B cell (primary cell): ENCODE data around the gene ZNF296. TPM values are rescaled to one million over a fixed set of nuclear protein-coding genes. Genes with fewer than 3 reads are reported as not detected.
A peak's percentile ranks its signal among the peaks of the same experiment; 100 is the strongest.

Experiments
- ATAC-seq: fragments of 200-7000 bp; cut with Tn5 transposase; one replicate; pipeline ENCODE4 v1.10.0; 2021; ENCODE audit warnings: low read depth, mild to moderate bottlenecking, moderate number of reproducible peaks, moderate library complexity
- CTCF ChIA-PET: fragments of 350-600 bp; sonication (Branson Sonifier 250); formaldehyde crosslinking; loops from one replicate; lab custom pipeline; 2021; ENCODE audit warnings: antibody characterized with exemption, inconsistent platforms; lab: Charles Lee
- POLR2A ChIA-PET: fragments of 350-600 bp; sonication (Branson Sonifier 250); formaldehyde crosslinking; loops from one replicate; lab custom pipeline; 2021; ENCODE audit warnings: antibody characterized with exemption; lab: Charles Lee
- DNase-seq: peaks from one replicate; pipeline ENCODE4 v3.0.0; 2013
- H2AFZ ChIP-seq: 2 replicates; pipeline ENCODE4 v1.6.1; 2012; ENCODE audit warnings: mild to moderate bottlenecking, low read depth, low read length; ENCODE audit not compliant: insufficient read depth, poor library complexity, severe bottlenecking
- H3K27ac ChIP-seq, 2 donors: 1 replicate in 1 of 2; 2 replicates in 1 of 2; pipeline ENCODE4 v1.5.1; 2012 to 2013; ENCODE audit warnings: low read length in 2 of 2, mild to moderate bottlenecking in 2 of 2, moderate library complexity in 1 of 2
- H3K27me3 ChIP-seq, 4 experiments: fragments of 200-600 bp in 1 of 4; sonication (generic) in 1 of 4; replicated peaks in 1 of 4; 1 replicate in 2 of 4; 2 replicates in 2 of 4; pipeline versions ENCODE4 v1.6.1 to v1.7.0; 2013 to 2016; ENCODE audit warnings: low read length in 3 of 4, mild to moderate bottlenecking in 2 of 4, mixed read lengths in 1 of 4, moderate library complexity in 1 of 4; ENCODE audit not compliant: insufficient read depth in 4 of 4, control insufficient read depth in 3 of 4; ENCODE audit errors: control extremely low read depth in 1 of 4
- H3K36me3 ChIP-seq, 2 experiments: replicated peaks in 1 of 2; 1 replicate in 1 of 2; 2 replicates in 1 of 2; pipeline versions ENCODE4 v1.6.1 to v1.7.1; 2013; ENCODE audit warnings: low read length in 1 of 2; ENCODE audit not compliant: insufficient read depth in 2 of 2, control insufficient read depth in 1 of 2; ENCODE audit errors: control extremely low read depth in 1 of 2, extremely low read depth in 1 of 2
- H3K4me1 ChIP-seq, 2 donors: fragments of 200-600 bp in 1 of 2; sonication (generic) in 1 of 2; 1 replicate in 1 of 2; 2 replicates in 1 of 2; pipeline versions ENCODE4 v1.5.1 to v1.6.1; 2013 to 2017; ENCODE audit warnings: low read length in 2 of 2; ENCODE audit not compliant: control insufficient read depth in 2 of 2, insufficient read depth in 2 of 2
- H3K4me2 ChIP-seq: replicated peaks from 2 replicates; pipeline ENCODE3; 2012; ENCODE audit warnings: mild to moderate bottlenecking, low read depth, low read length; ENCODE audit not compliant: poor library complexity, severe bottlenecking
- H3K4me3 ChIP-seq, 5 experiments: fragments of 200-600 bp in 1 of 5; sonication (generic) in 1 of 5; 1 replicate in 3 of 5; 2 replicates in 2 of 5; pipeline versions ENCODE4 v1.5.1 to v1.7.0; 2011 to 2016; ENCODE audit warnings: low read length in 4 of 5, mild to moderate bottlenecking in 4 of 5, low read depth in 2 of 5, control low read depth in 1 of 5, moderate library complexity in 1 of 5; ENCODE audit not compliant: insufficient read depth in 1 of 5; ENCODE audit errors: control extremely low read depth in 1 of 5, extremely low read depth in 1 of 5
- H3K79me2 ChIP-seq: fragments of 200-600 bp; sonication (generic); one replicate; pipeline ENCODE4 v1.6.0; 2016; ENCODE audit warnings: low read length; ENCODE audit not compliant: control insufficient read depth, insufficient read depth
- H3K9ac ChIP-seq: fragments of 200-600 bp; sonication (generic); 2 replicates; pipeline ENCODE4 v1.6.1; 2017; ENCODE audit warnings: mild to moderate bottlenecking, low read length, moderate library complexity
- H3K9me3 ChIP-seq, 3 donors: one replicate each; pipeline versions ENCODE4 v1.6.1 to v1.7.1; 2013; ENCODE audit warnings: low read length in 2 of 3; ENCODE audit not compliant: control insufficient read depth in 2 of 3, insufficient read depth in 1 of 3; ENCODE audit errors: control extremely low read depth in 1 of 3
- H4K20me1 ChIP-seq: 2 replicates; pipeline ENCODE4 v1.6.0; 2012; ENCODE audit warnings: mild to moderate bottlenecking, low read length; ENCODE audit not compliant: insufficient read depth, control insufficient read depth, poor library complexity, severe bottlenecking
- H3K27ac Mint-ChIP-seq: one replicate; pipeline ENCODE4 v1.8.0; 2021; ENCODE audit warnings: mixed read lengths
- H3K27me3 Mint-ChIP-seq: one replicate; pipeline ENCODE4 v1.8.0; 2021; ENCODE audit warnings: mixed read lengths
- H3K4me1 Mint-ChIP-seq: one replicate; pipeline ENCODE4 v1.8.0; 2021; ENCODE audit warnings: mixed read lengths
- H3K4me3 Mint-ChIP-seq: one replicate; pipeline ENCODE4 v1.8.0; 2021; ENCODE audit warnings: mixed read lengths
- H3K9me3 Mint-ChIP-seq: one replicate; pipeline ENCODE4 v1.8.0; 2022; ENCODE audit warnings: mixed read lengths; ENCODE audit not compliant: insufficient read depth
- CTCF ChIP-seq: fragments of 200-600 bp; IDR thresholded peaks from one replicate; pipeline ENCODE4 v1.8.0; 2022; ENCODE audit warnings: antibody characterized with exemption, mild to moderate bottlenecking
- EZH2 ChIP-seq: IDR thresholded peaks from 2 replicates; pipeline ENCODE4 v1.6.1; 2012; ENCODE audit warnings: borderline replicate concordance, low read depth, mild to moderate bottlenecking, moderate library complexity, low read length; ENCODE audit not compliant: insufficient read depth, poor library complexity, severe bottlenecking
- WGBS: methylation state at CpG from one replicate; pipeline ENCODE4 v1.1.5; 2013; ENCODE audit warnings: missing lambda C conversion rate; ENCODE audit not compliant: insufficient coverage; 5-methylcytosine and 5-hydroxymethylcytosine counted together
- intact Hi-C: fragments of 100-400 bp; cut with micrococcal nuclease; formaldehyde crosslinking; loops from one replicate; pipeline ENCODE4 v1.10.0; 2022
- polyA plus RNA-seq: library from polyadenylated mRNA; depleted of rRNA; stranded (reverse); fragments of >200 nt; gene quantifications from 2 replicates; pipeline ENCODE4 v1.2.3, GENCODE V29; 2012
- total RNA-seq, 2 donors: library from RNA; stranded (reverse); fragments of 120-200 nt in 1 of 2; gene quantifications; 1 replicate in 1 of 2; 2 replicates in 1 of 2; pipeline versions ENCODE4 v1.2.3 to v1.2.4, GENCODE V29; 2013 to 2022

Gene ZNF296
- total and polyA plus RNA-seq, 2 donors (not counting 1 experiment from before 2014, with no cell fraction given) = 21.9 to 30.2 TPM

GRCh38 chr19:45115809-45116615 lies 39.7 kb upstream of the ZNF296 start:
- Mint-ChIP-seq H3K27ac (no peak overlapping the region), H3K27me3 (no peaks in the 10 kb centered on the region), H3K4me1 (peaks cover 73% of the 10 kb centered on the region), H3K9me3 (no peaks in the 10 kb centered on the region), H3K4me3 (peak overlapping the region; percentile 39)
- TF ChIP-seq CTCF (no peak), EZH2 (no peak)
- Histone ChIP-seq H3K4me3 (no peak overlapping the region), H3K9me3 (no peaks in the 10 kb centered on the region), H3K4me2 (no peak overlapping the region), H3K36me3 (no peaks in the 10 kb centered on the region), H2AFZ (no peak overlapping the region), H3K79me2 (peaks cover 94% of the 10 kb centered on the region), H3K27me3 (no peaks in the 10 kb centered on the region), H3K4me1 (peaks cover 38 to 69% of the 10 kb centered on the region in 2 donors), H3K27ac (peak overlapping the region in 1 of 2 donors; percentile 33), H3K9ac (no peak overlapping the region), H4K20me1 (peaks cover 83% of the 10 kb centered on the region)
- CTCF ChIA-PET = no interaction called here
- no peak for ATAC-seq
- POLR2A ChIA-PET = interaction anchor here (0.7 kb wide), 1 partner anchor 29 kb away, joined by 3 read pairs; no protein-coding TSS in a partner anchor
- intact Hi-C loops = no loop called here
- 62% methylated on average over 18 of the region's 21 CpGs for WGBS
- DNase-seq = no peak

DNA sequence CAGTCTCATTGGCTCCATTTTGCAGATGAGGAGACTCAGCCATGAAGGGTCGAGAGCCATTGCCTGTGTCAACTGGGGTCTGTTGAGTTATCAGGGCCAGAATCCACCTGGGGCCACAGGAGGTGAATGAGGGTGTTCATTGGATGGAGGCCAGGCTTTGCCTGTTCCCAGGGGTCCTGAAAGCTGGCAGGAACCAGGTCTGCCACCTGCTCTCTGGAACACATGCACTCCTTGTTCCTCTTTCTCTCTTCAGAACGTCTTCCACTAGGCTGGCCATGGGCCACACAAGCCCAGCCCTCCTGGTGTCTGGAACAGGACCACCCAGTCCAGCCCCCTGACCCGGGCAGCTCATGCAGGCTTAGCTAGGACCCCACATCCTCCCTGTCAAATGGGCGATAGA lies 37.8 kb upstream of the ZNF296 start:
- intact Hi-C loops = no loop called here
- no peaks in the 10 kb centered on the region for H3K27me3 Mint-ChIP-seq
- Histone ChIP-seq H2AFZ (no peak overlapping the region), H4K20me1 (peaks cover 85% of the 10 kb centered on the region), H3K79me2 (peaks cover 96% of the 10 kb centered on the region), H3K4me3 (no peak overlapping the region), H3K27ac (no peak overlapping the region), H3K4me2 (peak overlapping the region; percentile 14), H3K4me1 (peaks cover 32 to 59% of the 10 kb centered on the region in 2 donors), H3K36me3 (no peaks in the 10 kb centered on the region), H3K9me3 (no peaks in the 10 kb centered on the region), H3K27me3 (no peaks in the 10 kb centered on the region), H3K9ac (no peak overlapping the region)
- H3K4me1 Mint-ChIP-seq = peaks cover 66% of the 10 kb centered on the region
- DNase-seq (no peak), ATAC-seq (no peak)
- WGBS = 38% methylated on average over 3 of the region's 4 CpGs
- H3K9me3 Mint-ChIP-seq = no peaks in the 10 kb centered on the region
- ChIA-PET CTCF (interaction anchor here (0.6 to 3.5 kb wide), 2 partner anchors 11 to 170 kb away, joined by 3 to 14 read pairs; no protein-coding TSS in a partner anchor), POLR2A (no interaction called here)
- TF ChIP-seq CTCF (no peak), EZH2 (no peak)
- H3K4me3 Mint-ChIP-seq = no peak overlapping the region
- H3K27ac Mint-ChIP-seq = peak overlapping the region; percentile 11
